GM18867 (cell line): ENCODE results near the gene CT45A1.
"Not testable (repeated sequence)": the region's sequence is repeated elsewhere in the genome, so short reads cannot be mapped to it uniquely, and the experiment has no call there.

Experiments used
- ATAC-seq: cut with Tn5 transposase; IDR thresholded peaks from one replicate; pipeline ENCODE4 v1.9.1; 2021; ENCODE audit warnings: mild to moderate bottlenecking, moderate library complexity; ENCODE audit not compliant: unreplicated experiment

Gene CT45A1, protein sequence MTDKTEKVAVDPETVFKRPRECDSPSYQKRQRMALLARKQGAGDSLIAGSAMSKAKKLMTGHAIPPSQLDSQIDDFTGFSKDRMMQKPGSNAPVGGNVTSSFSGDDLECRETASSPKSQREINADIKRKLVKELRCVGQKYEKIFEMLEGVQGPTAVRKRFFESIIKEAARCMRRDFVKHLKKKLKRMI

DNA sequence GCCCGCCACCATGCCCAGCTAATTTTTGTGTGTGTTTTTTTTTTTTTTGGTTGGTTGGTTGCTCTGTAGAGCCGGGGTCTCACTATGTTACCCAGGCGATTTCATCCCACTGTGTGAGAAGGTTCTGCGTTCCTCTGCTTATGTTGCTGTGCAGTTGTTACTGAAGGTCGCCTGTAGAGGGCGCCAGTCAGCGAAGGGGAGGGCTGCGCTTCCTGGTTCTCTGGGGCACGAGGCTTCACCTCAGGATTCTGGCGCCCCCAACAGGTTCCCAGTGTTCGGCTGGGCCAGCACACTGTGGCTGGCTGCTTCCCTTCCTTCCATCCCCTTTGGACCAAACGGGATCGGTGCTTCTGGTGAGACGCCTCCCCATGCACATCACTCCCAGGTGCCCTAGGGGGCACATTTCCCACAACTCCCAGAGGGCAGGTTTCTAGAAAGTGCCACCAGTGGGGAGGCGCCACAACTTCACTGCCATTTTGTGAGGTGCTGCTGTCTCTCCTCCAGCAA lies at the start of gene CT45A1:
TSS of gene CT45A1 (plus strand) at position 457 of the 507 bp plus-strand sequence. CDS start 5,302 bp downstream, outside the sequence.
- not testable (repeated sequence) for ATAC-seq

DNA sequence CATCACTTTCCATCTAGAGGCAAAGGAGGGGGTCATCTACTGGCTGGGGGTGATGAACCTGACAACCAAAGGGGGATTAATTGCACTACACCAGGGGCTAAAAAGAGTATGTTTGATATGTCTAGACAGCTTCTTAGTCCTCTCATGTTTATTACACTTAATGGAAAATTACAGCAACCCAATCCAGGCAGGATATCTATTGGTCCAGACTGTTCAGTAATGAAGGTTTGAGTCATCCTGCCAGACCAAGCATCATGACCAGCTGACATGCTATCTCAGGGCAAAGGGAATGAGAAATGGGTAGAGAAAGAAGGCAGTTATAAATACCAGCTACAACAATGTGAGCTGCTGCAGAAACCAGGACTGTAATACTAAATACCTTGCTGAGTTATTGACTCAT lies 40.5 kb upstream of the CT45A1 start:
- not testable (repeated sequence) for ATAC-seq

DNA sequence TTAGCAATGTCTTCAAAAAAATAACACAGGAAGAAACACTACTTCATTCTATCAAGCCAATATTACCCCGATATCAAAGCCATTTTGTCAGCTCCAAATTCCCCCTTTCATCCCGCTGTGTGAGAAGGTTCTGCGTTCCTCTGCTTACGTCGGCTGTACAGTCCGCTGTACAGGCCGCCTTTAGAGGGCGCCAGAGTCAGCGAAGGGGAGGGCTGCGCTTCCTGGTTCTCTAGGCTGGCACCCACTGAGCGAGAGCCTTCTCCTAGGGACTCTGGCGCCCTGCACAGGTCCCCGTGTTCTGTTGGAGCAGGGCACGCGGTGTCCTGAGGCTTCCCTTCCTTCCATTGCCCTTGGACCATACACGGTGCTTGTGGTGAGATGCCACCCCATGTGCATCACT lies 25.3 kb upstream of the CT45A1 start:
- ATAC-seq = no peak

DNA sequence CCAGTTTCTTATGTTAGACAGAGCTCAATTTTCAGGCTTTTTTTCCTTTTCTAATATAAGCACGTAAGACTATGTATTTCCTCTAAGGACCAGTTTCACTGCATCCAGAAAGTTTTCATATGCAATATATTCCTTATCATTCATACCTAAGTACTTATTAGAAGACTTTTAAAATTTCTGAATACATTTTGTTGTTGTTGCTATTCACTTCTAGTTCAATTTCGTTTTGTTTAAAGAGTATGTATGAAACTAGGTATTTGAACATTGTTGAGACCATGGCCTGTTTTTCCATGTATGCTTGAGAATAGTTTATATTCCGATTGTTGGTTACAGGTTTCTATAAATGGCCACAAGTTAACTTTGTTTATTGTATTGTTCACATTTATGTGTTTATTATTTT lies 18.0 kb upstream of the CT45A1 start:
- ATAC-seq = no peak

DNA sequence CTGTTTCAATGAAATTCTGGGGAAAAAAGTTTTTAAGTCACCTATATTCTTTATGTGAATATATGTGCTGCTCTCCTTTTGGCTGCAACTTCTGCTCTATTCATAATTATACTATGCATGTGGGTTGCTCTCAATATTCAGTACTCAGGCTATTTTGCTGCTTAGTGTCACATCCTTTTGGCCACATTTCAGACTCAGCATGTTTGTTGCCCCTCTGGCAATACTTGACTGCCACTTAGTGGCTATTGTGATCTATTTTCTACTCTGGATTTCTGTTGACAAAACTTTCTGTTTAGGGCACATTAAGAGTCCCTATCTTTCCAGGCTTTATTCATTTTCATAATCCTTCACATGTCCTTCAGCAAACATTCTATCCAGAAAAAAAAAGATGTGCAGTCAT lies 15.8 kb upstream of the CT45A1 start:
- no peak for ATAC-seq

DNA sequence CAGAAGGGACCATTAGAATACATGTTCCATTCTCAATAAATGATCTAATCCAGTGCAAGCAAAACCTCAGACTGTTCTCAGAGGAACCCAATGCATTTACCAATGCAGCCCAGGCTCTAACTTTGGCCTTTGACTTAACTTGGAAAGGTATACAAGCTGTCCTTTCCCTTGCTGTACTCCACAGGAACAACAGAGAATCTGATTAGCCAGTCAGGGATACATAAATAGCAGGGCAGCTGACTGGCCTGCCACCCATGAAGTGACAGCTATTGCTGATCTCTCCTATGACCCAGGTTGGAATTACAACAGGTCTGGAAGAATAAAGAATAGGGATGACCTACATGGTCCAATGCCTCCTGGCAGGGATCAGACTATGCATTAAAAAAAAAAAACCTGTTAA lies 14.5 kb upstream of the CT45A1 start:
- ATAC-seq = no peak

DNA sequence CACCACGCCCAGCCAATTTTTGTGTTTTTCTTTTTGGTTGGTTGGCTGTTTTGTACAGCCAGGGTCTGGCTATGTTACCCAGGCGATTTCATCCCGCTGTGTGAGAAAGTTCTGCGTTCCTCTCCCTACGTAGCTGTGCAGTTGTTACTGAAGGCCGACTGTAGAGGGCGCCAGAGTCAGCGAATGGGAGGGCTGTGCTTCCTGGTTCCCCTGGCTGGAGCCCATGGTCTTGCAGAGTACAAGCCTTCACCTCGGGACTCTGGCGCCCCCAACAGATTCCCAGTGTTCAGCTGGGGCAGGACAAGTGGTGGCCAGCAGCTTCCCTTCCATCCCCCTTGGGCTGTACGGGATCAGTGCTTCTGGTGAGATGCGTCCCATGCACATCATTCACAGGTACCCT lies 5.6 kb upstream of the CT45A1 start:
- ATAC-seq = no peak

DNA sequence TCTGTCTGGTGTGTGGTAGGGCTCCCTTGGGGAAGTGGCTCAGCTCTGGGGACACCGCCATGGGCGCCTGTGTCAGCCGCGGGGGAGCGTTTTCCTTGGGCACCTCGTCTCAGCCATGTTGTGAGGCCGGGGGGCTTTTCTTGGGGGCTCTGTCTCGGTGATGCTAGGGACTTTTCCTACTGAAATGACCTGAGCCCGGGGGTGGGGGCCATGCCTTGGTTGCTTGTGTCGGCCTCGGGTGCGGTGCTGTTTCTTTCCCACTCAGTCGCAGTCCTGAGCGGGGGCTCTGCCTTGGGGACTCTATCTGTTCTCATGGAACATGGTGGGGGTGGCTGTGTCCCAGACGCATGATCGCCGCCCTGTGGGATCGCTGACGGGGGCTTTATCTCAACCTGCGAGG lies 356 bp downstream of the CT45A1 start:
- ATAC-seq = no peak

DNA sequence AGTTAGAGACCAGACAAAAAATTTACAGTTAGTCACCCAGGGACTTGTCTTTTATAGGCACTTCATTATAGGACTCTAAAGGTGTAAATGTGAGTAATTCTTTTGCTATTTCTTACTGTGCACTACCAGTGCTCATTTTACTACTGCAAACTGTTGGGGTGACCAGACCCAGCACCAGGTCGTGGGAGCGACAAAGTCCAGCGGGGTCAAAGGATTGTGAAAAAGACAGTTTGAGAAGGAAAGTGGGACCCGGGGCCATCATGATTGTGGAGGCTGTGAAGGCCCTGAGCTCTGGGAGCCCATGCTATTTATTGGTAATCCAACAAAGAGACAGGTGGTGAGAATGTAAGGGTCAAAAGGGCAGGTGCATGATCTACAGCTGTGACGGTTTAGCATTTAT lies 21.2 kb downstream of the CT45A1 start:
- not testable (repeated sequence) for ATAC-seq

DNA sequence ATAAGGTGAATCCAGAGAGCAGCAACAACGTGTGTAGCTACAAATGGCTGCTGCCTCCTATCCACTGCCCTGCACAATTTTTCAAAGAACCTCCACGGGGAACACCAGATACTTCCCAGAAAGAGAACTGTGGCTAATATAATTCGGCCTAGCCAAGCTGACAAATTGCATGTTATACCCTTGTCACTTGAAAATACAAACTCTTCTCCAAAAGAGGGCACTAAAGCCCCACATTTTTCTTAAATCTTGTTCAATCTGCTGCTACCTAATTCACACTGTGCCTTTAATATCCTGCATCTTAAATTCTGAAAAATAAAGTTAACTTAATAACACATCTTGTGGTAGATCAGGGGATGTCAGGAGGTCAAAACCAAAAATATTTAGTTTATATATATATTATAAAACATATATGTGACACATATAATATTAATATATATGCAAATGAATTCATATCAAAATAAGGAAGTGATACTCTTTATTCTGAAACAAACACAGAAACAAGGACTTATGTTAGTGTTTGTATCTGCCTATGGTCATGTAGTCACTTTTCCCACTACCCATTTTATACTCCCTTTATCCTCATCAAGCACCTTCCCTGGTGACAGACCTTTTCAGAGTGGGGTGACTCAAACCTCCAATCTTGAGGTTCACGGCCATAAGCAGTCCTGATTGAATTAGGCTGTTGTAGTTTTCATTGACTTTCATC lies 24.1 kb downstream of the CT45A1 start:
- no peak for ATAC-seq

DNA sequence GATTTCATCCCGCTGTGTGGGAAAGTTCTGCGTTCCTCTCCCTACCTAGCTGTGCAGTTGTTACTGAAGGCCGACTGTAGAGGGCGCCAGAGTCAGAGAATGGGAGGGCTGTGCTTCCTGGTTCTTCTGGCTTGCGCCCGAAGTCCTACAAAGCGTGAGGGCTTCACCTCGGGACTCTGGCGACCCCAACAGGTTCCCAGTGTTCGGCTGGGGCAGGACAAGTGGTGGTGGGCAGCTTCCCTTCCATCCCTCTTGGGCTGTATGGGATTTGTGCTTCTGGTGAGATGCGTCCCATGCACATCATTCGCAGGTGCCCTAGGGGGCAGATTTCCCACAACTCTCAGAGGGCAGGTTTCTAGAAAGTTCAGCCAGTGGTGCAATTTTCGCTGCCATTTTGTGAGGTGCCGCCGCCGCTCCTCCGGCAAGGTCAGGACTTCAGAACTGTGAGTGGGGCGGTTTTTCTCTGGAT lies 27.3 kb downstream of the CT45A1 start:
- peak; percentile 79 for ATAC-seq

DNA sequence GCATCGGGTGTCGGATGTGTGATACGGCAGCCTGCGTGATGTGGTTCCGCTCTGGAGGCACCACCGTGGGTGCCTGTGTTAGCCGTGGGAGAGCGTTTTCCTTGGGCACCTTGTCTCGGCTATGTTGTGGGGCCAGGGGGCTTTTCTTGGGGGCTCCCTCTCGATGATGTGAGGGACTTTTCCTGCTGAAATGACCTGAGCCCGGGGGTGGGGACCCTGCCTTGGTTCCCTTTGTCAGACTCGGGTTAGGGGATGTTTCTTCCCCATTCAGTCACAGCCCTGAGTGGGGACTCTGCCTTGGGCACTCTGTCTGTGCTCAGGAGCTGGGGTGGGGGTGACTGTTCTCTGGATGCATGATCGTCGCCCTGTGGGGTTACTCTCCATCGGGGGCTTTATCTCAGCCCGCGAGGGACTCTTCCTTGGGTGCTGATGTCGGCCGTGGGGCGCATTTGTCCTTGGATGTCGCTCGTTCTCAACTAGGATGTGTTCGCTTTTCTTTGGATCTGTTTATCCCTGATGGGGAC lies 27.8 kb downstream of the CT45A1 start:
- ATAC-seq = no peak

DNA sequence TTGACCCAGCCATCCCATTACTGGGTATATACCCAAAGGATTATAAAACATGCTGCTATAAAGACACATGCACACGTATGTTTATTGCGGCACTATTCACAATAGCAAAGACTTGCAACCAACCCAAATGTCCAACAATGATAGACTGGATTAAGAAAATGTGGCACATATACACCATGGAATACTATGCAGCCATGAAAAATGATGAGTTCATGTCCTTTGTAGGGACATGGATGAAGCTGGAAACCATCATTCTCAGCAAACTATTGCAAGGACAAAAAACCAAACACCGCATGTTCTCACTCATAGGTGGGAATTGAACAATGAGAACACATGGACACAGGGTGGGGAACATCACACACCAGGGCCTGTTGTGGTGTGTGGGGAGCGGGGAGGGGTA lies 31.3 kb downstream of the CT45A1 start:
- not testable (repeated sequence) for ATAC-seq

DNA sequence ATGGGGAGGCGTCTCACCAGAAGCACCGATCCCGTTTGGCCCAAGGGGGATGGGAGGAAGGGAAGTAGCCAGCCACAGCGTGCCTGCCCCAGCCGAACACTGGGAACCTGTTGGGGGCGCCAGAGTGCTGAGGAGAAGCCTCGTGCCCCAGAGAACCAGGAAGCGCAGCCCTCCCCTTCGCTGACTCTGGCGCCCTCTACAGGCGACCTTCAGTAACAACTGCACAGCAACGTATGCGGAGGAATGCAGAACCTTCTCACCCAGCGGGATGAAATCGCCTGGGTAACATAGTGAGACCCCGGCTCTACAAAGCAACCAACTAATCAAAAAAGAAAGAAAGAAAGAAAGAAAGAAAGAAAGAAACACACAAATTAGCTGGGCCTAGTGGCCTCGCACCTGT lies 54.7 kb downstream of the CT45A1 start, which contains the start of gene CT45A3:
TSS of gene CT45A3 (minus strand) at position 101 of the 400 bp plus-strand sequence. CDS start 3,747 bp downstream, outside the sequence.
- not testable (repeated sequence) for ATAC-seq
